Measurements from ENCODE around the gene SPINDOC. TPM values are rescaled to one million over a fixed set of nuclear protein-coding genes. Genes with fewer than 3 reads are reported as not detected.
"Not testable (repeated sequence)": the region's sequence is repeated elsewhere in the genome, so short reads cannot be mapped to it uniquely, and the experiment has no call there.

Gene SPINDOC
- polyA plus RNA-seq, 3 donors, result 0.10 to 3.3 (median 0.20) TPM

GRCh38 chr11:63804259-63804658, 9.0 kb upstream of the SPINDOC start:
- Histone ChIP-seq H3K4me1 (ENCODE audit: control insufficient read depth in 1 of 2, insufficient read depth in 2 of 2, low read length in 2 of 2) (no peaks in the 10 kb centered on the region), H4K20me1 (ENCODE audit: insufficient read depth, low read length) (no peaks in the 10 kb centered on the region), H3K27me3 (ENCODE audit: control insufficient read depth in 2 of 2, insufficient read depth in 2 of 2, low read length in 2 of 2) (no peaks in the 10 kb centered on the region), H3K79me2 (ENCODE audit: insufficient read depth, low read length) (no peaks in the 10 kb centered on the region), H3K27ac (ENCODE audit: low read depth in 1 of 2, low read length in 2 of 2) (no peak overlapping the region), H2AFZ (ENCODE audit: insufficient read depth, low read depth, low read length, poor library complexity, severe bottlenecking) (no peak overlapping the region), H3K9me3 (replicated peaks in 1 of 2; ENCODE audit: control insufficient read depth in 1 of 2, insufficient read depth in 1 of 2, low read length in 2 of 2) (no peaks in the 10 kb centered on the region), H3K9ac (ENCODE audit: insufficient read depth, low read length, poor library complexity, severe bottlenecking) (no peak overlapping the region), H3K36me3 (replicated peaks in 1 of 2; ENCODE audit: control insufficient read depth in 1 of 2, insufficient read depth in 2 of 2, low read length in 2 of 2) (no peaks in the 10 kb centered on the region), H3K4me2 (replicated peaks; ENCODE audit: extremely low read depth, low read length, poor library complexity, severe bottlenecking) (no peak overlapping the region), H3K4me3 (replicated peaks in 1 of 3; ENCODE audit: low read depth in 2 of 3, low read length in 3 of 3) (no peak overlapping the region)
- 86% methylated on average over 1 of the region's 6 CpGs for WGBS (ENCODE audit: insufficient coverage)
- no peak for DNase-seq
- Mint-ChIP-seq H3K4me1 (peaks cover 3% of the 10 kb centered on the region), H3K27me3 (ENCODE audit: low read depth in 3 of 3) (peaks cover 1 to 10% (median 5%) of the 10 kb centered on the region in 3 donors), H3K4me3 (no peak overlapping the region), H3K27ac (no peak overlapping the region), H3K9me3 (peaks cover 0 to 2% (median 0%) of the 10 kb centered on the region in 7 donors), H3K36me3 (no peaks in the 10 kb centered on the region)
- no peak for TF ChIP-seq CTCF (IDR thresholded peaks at IDR 0.05)
- intact Hi-C loops (cut with micrococcal nuclease), result no loop called here

DNA sequence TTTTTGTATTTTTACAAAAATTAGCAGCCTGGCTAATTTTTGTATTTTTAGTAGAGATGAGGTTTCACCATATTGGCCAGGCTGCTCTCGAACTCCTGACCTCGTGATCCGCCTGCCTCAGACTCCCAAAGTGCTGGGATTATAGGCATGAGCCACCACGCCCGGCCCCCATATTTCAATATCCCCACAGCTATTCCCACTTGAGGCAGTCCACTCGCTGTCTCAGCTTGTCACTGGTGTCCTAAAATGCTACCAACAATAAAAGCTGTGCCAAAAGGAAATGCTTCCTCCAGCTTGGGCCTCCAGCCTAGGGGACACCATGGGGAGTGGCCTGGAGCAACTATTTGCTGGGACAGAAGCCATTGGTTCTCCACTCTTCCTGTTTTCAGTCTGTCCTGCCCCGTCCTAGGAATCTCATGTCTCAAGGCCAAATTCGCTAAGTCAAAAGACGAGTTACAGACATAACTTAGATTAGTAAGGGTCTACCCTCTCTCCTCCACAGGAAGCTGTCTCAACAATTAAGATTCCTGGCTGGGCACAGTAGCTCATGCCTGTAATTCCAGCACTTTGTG, 7.3 kb upstream of the SPINDOC start:
- peaks cover 0 to 2% (median 0%) of the 10 kb centered on the region in 7 donors for H3K9me3 Mint-ChIP-seq

DNA sequence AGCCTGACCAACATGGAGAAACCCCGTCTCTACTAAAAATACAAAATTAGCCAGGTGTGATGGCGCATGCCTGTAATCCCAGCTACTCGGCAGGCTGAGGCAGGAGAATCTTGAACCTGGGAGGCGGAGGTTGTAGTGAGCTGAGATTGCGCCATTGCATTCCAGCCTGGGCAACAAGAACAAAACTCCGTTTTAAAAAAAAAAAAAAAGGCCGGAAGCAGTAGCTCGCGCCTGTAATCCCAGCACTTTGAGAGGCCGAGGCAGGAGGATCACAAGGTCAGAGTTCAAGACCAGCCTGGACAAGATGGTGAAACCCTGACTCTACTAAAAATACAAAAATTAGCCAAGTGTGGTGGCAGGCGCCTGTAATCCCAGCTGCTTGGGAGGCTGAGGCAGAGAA, 2.9 kb upstream of the SPINDOC start:
- H4K20me1 ChIP-seq (ENCODE audit: insufficient read depth, low read length); H3K36me3 ChIP-seq (replicated peaks in 1 of 2; ENCODE audit: control insufficient read depth in 1 of 2, insufficient read depth in 2 of 2, low read length in 2 of 2); H3K9me3 Mint-ChIP-seq; intact Hi-C loops (cut with micrococcal nuclease); H3K4me2 ChIP-seq (replicated peaks; ENCODE audit: extremely low read depth, low read length, poor library complexity, severe bottlenecking); H3K4me3 ChIP-seq (replicated peaks in 1 of 3; ENCODE audit: low read depth in 2 of 3, low read length in 3 of 3); H3K36me3 Mint-ChIP-seq; DNase-seq; H3K27ac ChIP-seq (ENCODE audit: low read depth in 1 of 2, low read length in 2 of 2); H3K9ac ChIP-seq (ENCODE audit: insufficient read depth, low read length, poor library complexity, severe bottlenecking); H2AFZ ChIP-seq (ENCODE audit: insufficient read depth, low read depth, low read length, poor library complexity, severe bottlenecking); H3K9me3 ChIP-seq (replicated peaks in 1 of 2; ENCODE audit: control insufficient read depth in 1 of 2, insufficient read depth in 1 of 2, low read length in 2 of 2); H3K4me3 Mint-ChIP-seq; H3K27ac Mint-ChIP-seq; H3K27me3 ChIP-seq (ENCODE audit: control insufficient read depth in 2 of 2, insufficient read depth in 2 of 2, low read length in 2 of 2): not testable (repeated sequence)
- Histone ChIP-seq H3K4me1 (ENCODE audit: control insufficient read depth in 1 of 2, insufficient read depth in 2 of 2, low read length in 2 of 2) (peaks cover 18 to 23% of the 10 kb centered on the region in 2 donors), H3K79me2 (ENCODE audit: insufficient read depth, low read length) (peaks cover 19% of the 10 kb centered on the region)
- 100% methylated on average over 4 of the region's 11 CpGs for WGBS (ENCODE audit: insufficient coverage)
- Mint-ChIP-seq H3K4me1 (peaks cover 22% of the 10 kb centered on the region), H3K27me3 (ENCODE audit: low read depth in 3 of 3) (peaks cover 11 to 14% (median 13%) of the 10 kb centered on the region in 3 donors)

More for the DNA sequence above, 7.3 kb upstream of the SPINDOC start:
- H2AFZ ChIP-seq (ENCODE audit: insufficient read depth, low read depth, low read length, poor library complexity, severe bottlenecking), result no peak overlapping the region
- H3K27ac ChIP-seq (ENCODE audit: low read depth in 1 of 2, low read length in 2 of 2), result no peak overlapping the region
- no peaks in the 10 kb centered on the region for H3K36me3 ChIP-seq (replicated peaks in 1 of 2; ENCODE audit: control insufficient read depth in 1 of 2, insufficient read depth in 2 of 2, low read length in 2 of 2)
- no peak overlapping the region for H3K4me3 ChIP-seq (replicated peaks in 1 of 3; ENCODE audit: low read depth in 2 of 3, low read length in 3 of 3)
- peaks cover 5% of the 10 kb centered on the region for H3K4me1 Mint-ChIP-seq
- 100% methylated on average over 4 of the region's 9 CpGs for WGBS (ENCODE audit: insufficient coverage)
- no peaks in the 10 kb centered on the region for H3K79me2 ChIP-seq (ENCODE audit: insufficient read depth, low read length)
- H3K9ac ChIP-seq (ENCODE audit: insufficient read depth, low read length, poor library complexity, severe bottlenecking), result no peak overlapping the region
- no peak overlapping the region for H3K4me2 ChIP-seq (replicated peaks; ENCODE audit: extremely low read depth, low read length, poor library complexity, severe bottlenecking)
- H3K4me1 ChIP-seq (ENCODE audit: control insufficient read depth in 1 of 2, insufficient read depth in 2 of 2, low read length in 2 of 2), result no peaks in the 10 kb centered on the region
- TF ChIP-seq CTCF (IDR thresholded peaks at IDR 0.05), result no peak
- H3K36me3 Mint-ChIP-seq, result no peaks in the 10 kb centered on the region
- H3K27me3 Mint-ChIP-seq (ENCODE audit: low read depth in 3 of 3), result peaks cover 1 to 4% (median 3%) of the 10 kb centered on the region in 3 donors
- H3K27me3 ChIP-seq (ENCODE audit: control insufficient read depth in 2 of 2, insufficient read depth in 2 of 2, low read length in 2 of 2), result no peaks in the 10 kb centered on the region
- no peak for DNase-seq
- peak overlapping the region in 1 of 7 donors; percentile 80 for H3K27ac Mint-ChIP-seq
- H3K4me3 Mint-ChIP-seq, result no peak overlapping the region
- intact Hi-C loops (cut with micrococcal nuclease), result no loop called here
- no peaks in the 10 kb centered on the region for H3K9me3 ChIP-seq (replicated peaks in 1 of 2; ENCODE audit: control insufficient read depth in 1 of 2, insufficient read depth in 1 of 2, low read length in 2 of 2)
- no peaks in the 10 kb centered on the region for H4K20me1 ChIP-seq (ENCODE audit: insufficient read depth, low read length)
